ENCODE data around the gene CNKSR1.

CNKSR1 gene, protein sequence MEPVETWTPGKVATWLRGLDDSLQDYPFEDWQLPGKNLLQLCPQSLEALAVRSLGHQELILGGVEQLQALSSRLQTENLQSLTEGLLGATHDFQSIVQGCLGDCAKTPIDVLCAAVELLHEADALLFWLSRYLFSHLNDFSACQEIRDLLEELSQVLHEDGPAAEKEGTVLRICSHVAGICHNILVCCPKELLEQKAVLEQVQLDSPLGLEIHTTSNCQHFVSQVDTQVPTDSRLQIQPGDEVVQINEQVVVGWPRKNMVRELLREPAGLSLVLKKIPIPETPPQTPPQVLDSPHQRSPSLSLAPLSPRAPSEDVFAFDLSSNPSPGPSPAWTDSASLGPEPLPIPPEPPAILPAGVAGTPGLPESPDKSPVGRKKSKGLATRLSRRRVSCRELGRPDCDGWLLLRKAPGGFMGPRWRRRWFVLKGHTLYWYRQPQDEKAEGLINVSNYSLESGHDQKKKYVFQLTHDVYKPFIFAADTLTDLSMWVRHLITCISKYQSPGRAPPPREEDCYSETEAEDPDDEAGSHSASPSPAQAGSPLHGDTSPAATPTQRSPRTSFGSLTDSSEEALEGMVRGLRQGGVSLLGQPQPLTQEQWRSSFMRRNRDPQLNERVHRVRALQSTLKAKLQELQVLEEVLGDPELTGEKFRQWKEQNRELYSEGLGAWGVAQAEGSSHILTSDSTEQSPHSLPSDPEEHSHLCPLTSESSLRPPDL

DNA sequence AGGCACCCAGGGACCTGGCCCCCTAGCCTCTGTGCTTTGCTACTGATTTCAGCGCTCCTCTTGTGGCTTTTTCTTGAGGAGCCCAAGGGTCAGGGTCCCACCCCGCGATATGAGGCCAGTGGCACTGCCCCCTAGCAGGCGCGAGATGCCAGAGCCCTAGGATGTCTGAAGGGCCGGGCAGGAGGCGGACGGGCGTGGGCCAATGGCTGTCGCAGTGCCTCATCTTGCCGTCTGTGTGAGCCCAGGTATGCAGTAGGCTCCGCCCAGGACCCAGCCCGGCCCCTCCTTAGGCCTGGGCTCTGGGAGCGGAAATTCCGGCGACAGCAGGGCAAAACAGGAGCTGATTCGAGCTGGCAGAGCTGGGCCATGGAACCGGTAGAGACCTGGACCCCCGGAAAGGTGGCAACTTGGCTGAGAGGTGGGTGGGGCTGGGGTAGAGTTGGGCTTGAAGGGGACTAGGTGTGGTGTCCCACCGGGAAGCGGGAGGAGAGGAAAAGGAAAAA lies at the start of gene CNKSR1:
TSS of gene CNKSR1 (plus strand) at position 310 of the 503 bp plus-strand sequence. CDS start at position 367, 57 bp downstream.
- H3K4me3 Mint-ChIP-seq = peak within 1 kb of the TSS; percentile 60

DNA sequence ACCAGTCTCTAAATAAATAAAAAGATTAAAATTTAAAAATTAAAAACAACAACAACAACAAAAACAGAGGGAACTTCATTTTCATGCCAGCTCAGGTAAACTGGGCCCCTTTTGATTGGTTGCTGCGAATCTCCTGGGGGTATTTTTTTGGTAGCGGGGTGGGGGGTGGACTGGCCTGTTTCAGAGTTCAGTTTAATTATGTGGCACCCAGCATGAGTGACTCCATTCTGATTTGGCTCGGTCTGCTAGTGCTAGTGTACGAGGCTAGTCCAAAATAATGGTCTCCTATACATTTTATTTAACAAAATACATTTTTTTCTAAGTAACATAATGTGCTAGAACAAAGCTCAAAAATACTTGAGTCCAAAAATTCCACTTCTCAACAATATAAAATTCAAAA lies 47.5 kb upstream of the CNKSR1 start:
- no peaks in the 10 kb centered on the region for H3K36me3 Mint-ChIP-seq
- peaks cover 36% of the 10 kb centered on the region for H3K4me1 Mint-ChIP-seq (ENCODE audit: low read depth)
- no peak overlapping the region for H3K27ac Mint-ChIP-seq
- H3K27me3 Mint-ChIP-seq = no peaks in the 10 kb centered on the region
- H3K4me3 Mint-ChIP-seq = no peak overlapping the region
- H3K9me3 Mint-ChIP-seq (ENCODE audit: low read depth) = no peaks in the 10 kb centered on the region

More for the DNA sequence above, at the start of gene CNKSR1:
- Mint-ChIP-seq H3K27me3 (no peaks in the 10 kb centered on the region), H3K9me3 (ENCODE audit: low read depth) (no peaks in the 10 kb centered on the region), H3K36me3 (no peaks in the 10 kb centered on the region), H3K4me1 (ENCODE audit: low read depth) (peaks cover 4% of the 10 kb centered on the region), H3K27ac (no peak within 1 kb of the TSS)

DNA sequence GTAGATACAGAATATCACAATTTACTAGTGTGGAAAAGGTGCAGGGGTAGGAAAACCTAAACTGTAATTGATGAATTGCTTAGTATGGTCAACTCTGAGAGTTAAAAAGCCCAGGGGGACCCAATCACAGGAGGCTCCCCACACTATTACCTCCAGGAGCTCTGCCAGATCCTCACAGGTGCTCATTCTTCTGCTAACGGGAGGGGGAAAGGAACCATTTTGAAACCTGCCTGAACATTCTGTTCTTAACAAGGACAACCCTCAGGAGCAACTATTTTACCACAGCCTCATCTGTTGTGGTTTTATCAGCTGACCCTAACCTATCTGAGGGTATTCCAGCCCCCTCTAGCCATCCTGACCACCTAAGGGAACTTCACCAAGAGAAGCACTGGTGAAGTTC lies 46.6 kb upstream of the CNKSR1 start:
- H3K4me1 Mint-ChIP-seq (ENCODE audit: low read depth) = peaks cover 29% of the 10 kb centered on the region
- no peaks in the 10 kb centered on the region for H3K27me3 Mint-ChIP-seq
- no peak overlapping the region for H3K27ac Mint-ChIP-seq
- H3K36me3 Mint-ChIP-seq = no peaks in the 10 kb centered on the region
- H3K4me3 Mint-ChIP-seq = no peak overlapping the region
- H3K9me3 Mint-ChIP-seq (ENCODE audit: low read depth) = no peaks in the 10 kb centered on the region

DNA sequence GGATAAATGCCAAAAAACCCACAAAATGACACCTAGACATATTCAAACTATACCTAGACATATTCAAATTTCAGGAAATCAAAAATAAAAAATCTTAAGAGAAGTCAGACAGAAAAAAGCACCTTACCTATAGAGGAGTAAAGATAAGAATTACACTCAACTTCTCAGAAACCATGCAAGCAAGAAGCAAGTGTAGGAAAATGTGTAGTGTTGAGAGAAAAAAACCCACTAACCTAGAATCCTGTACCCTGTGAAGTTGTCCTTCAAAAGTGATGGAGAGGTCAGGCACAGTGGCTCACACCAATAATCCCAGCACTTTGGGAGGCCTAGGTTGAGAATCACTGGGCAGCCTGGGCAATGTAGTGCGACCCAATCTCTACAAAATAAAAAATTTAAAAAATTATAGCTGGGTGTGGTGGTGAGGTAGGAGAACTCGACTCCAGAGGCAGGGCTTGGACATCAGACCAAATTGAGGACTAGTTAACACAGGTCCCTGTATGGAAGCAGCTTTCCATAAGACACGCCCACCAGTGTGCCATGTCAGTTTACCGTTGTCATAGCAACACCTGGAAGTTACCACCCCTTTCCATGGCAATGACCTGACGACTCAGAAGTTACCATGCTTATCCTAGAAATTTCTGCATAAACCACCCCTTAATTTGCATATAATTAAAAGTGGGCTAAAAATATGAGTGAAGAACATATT lies 45.0 kb upstream of the CNKSR1 start:
- Mint-ChIP-seq H3K4me3 (no peak overlapping the region), H3K9me3 (ENCODE audit: low read depth) (no peaks in the 10 kb centered on the region), H3K4me1 (ENCODE audit: low read depth) (peaks cover 14% of the 10 kb centered on the region), H3K27ac (no peak overlapping the region), H3K36me3 (no peaks in the 10 kb centered on the region), H3K27me3 (no peaks in the 10 kb centered on the region)

DNA sequence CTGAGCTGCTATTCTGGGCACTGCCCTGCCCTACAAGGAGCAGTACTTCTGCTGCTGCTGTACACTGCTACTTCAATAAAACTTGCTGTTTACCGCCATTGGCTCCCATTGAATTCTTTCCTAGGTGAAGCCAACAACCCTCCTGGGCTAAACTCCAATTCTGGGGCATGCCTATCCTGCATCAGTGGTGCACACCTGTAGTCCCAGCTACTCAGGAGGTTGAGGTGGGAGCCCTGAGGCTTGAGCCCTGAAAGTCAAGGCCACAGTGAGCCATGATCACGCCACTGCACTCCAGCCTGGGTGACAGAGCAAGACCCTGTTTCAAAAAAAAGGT lies 44.5 kb upstream of the CNKSR1 start:
- H3K9me3 Mint-ChIP-seq (ENCODE audit: low read depth) = no peaks in the 10 kb centered on the region
- no peaks in the 10 kb centered on the region for H3K27me3 Mint-ChIP-seq
- H3K4me3 Mint-ChIP-seq = no peak overlapping the region
- H3K36me3 Mint-ChIP-seq = no peaks in the 10 kb centered on the region
- no peak overlapping the region for H3K27ac Mint-ChIP-seq
- peaks cover 9% of the 10 kb centered on the region for H3K4me1 Mint-ChIP-seq (ENCODE audit: low read depth)

DNA sequence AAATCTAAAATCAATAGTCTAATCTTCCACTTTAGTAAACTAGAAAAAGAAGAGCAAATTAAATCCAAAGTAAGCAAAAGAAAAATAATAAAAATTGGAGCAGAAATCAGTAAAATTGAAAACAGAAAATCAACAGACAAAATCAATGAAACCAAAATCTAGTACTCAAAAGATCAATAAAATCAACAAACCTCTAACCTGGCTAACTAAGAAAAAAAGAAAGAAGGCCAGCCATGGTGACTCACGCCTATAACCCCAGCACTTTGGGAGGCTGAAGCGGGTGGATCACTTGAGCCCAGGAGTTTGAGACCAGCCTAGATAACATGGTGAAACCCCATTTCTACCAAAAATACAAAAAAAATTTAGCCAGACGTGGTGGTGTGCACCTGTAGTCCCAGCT lies 42.8 kb upstream of the CNKSR1 start:
- Mint-ChIP-seq H3K27me3 (no peaks in the 10 kb centered on the region), H3K4me3 (no peak overlapping the region), H3K9me3 (ENCODE audit: low read depth) (no peaks in the 10 kb centered on the region), H3K36me3 (no peaks in the 10 kb centered on the region), H3K27ac (no peak overlapping the region), H3K4me1 (ENCODE audit: low read depth) (peaks cover 10% of the 10 kb centered on the region)

DNA sequence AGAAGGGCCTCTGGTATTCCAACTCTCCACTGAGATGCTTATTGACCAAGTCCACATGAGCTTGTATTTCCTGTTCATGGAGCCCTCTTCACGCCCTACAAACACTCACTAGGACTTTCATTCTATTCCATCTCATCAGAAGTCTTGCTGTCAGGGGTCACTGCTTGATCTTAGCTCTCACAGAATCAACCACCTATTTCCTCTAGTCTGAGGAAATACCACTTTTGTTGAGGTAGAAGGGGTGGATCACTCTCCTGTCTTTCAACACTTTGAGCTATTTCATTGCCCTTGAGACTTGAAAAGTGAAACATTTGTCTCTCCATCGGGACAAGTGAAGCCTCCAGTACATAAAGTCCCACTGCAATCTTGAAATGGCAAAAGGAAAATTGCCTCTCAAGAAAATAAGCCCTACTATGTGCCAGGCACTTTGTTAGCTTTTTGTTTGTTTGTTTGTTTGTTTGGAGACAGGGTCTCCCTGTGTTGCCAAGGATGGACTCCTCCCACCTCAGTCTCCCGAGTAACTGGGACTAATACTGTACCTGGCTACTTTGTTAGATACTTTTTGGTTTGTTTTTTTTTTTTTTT lies 38.2 kb upstream of the CNKSR1 start:
- Mint-ChIP-seq H3K9me3 (ENCODE audit: low read depth) (no peaks in the 10 kb centered on the region), H3K4me3 (peak overlapping the region; percentile 17), H3K36me3 (no peaks in the 10 kb centered on the region), H3K27ac (peak overlapping the region; percentile 1), H3K4me1 (ENCODE audit: low read depth) (peaks cover 14% of the 10 kb centered on the region), H3K27me3 (no peaks in the 10 kb centered on the region)

DNA sequence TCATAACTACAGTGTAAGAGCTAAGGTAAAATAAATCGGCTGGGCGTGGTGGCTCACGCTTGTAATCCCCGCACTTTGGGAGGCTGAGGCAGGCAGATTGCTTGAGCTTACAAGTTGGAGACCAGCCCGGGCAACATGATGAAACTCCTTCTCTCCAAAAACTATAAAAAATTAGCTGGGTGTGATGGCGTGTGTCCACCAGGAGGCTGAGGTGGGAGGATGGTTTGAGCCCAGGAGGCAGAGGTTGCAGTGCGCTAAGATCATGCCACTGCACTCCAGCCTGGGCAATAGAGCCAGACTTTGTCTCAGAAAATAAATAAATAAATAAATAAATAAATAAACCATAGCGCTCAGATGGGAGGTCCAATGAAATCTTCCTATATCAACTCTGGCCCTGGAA lies 35.1 kb upstream of the CNKSR1 start:
- Mint-ChIP-seq H3K27ac (no peak overlapping the region), H3K9me3 (ENCODE audit: low read depth) (no peaks in the 10 kb centered on the region), H3K4me3 (no peak overlapping the region), H3K4me1 (ENCODE audit: low read depth) (peaks cover 18% of the 10 kb centered on the region), H3K27me3 (peaks cover 5% of the 10 kb centered on the region), H3K36me3 (no peaks in the 10 kb centered on the region)

DNA sequence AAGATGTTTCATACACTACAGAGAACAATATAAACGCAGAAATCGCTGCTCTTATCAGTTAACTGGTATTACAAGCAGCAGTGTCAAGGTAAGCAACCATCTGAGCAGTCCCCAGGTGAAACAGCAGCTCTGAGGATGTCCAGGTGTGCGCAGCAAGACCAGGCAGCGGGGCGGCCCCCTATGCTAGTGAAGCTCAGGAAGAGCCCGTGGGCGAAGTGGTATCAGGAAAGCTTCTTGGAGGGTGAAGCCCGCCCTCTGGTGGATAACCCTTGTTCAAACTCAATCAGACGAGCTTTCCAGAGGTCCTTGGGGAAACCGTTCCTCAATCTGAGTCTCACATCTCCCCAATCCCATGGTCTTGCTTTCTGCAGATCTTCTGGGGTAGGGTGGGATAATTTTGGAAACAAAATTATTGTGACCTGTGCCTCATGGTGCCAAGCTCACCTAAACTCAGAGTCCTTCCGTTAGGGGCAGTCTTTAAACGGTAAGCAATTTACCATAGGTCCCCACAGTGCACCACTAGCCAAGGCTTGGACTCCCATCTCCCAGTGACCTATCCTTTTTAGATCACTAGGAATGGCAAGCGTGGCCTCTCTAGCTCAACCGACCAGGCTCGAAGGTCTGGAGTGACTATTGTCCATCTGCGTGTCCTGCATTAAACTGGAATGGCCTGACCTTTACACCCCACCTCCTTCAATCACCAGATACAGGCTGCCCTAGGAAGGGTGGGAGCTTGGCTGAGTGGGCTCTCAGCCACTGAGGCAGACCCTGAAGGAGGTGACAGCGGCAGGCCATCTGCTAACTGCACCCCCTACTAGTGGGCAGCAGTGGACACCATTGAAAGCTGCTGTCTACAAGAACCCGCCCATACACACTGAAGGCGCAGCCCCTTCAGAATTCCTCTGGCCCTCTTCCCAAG lies 32.0 kb upstream of the CNKSR1 start:
- H3K4me3 Mint-ChIP-seq = no peak overlapping the region

DNA sequence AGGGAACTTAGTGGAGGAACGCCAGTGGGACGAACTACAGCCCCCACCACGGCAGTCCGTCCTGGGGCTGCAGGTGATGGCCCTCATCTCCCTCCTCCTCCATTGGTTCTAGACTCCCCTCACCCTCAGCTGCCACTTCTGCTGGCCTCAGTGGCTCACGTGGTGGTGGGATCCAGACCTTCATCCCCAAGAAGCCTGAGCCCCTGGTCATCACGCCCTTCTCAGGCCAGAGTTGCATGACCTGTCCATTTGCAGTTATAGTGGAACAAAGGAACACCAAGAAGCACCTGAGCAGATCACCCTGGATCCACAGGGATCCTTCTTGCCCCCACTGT lies 31.4 kb upstream of the CNKSR1 start:
- Mint-ChIP-seq H3K4me3 (no peak overlapping the region), H3K36me3 (no peaks in the 10 kb centered on the region), H3K27ac (no peak overlapping the region), H3K9me3 (ENCODE audit: low read depth) (no peaks in the 10 kb centered on the region), H3K4me1 (ENCODE audit: low read depth) (peaks cover 4% of the 10 kb centered on the region), H3K27me3 (peaks cover 5% of the 10 kb centered on the region)

More for the DNA sequence above, 32.0 kb upstream of the CNKSR1 start:
- H3K27ac Mint-ChIP-seq = no peak overlapping the region
- no peaks in the 10 kb centered on the region for H3K36me3 Mint-ChIP-seq
- peaks cover 4% of the 10 kb centered on the region for H3K4me1 Mint-ChIP-seq (ENCODE audit: low read depth)
- H3K9me3 Mint-ChIP-seq (ENCODE audit: low read depth) = no peaks in the 10 kb centered on the region
- peaks cover 5% of the 10 kb centered on the region for H3K27me3 Mint-ChIP-seq

DNA sequence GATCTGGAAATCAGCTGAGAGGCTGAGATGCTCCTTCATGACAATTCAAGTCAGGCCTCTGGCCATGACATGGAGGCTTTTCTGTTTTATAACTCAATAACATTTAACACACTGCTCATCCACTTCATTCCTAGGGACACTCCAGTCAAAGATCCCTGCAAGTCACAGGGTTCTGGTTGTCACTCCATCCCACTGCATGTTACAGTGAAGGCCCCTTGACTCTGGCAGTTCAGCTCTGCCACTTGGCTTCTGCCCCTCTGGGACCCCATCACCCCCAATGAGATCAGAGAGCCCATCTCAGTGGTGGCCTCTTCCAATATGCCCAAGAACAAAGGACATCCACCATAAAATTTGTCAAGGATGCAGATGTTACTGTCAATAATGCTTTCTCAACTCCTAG lies 28.4 kb upstream of the CNKSR1 start:
- Mint-ChIP-seq H3K27ac (no peak overlapping the region), H3K27me3 (peaks cover 5% of the 10 kb centered on the region), H3K4me1 (ENCODE audit: low read depth) (peaks cover 4% of the 10 kb centered on the region), H3K36me3 (no peaks in the 10 kb centered on the region), H3K4me3 (no peak overlapping the region), H3K9me3 (ENCODE audit: low read depth) (no peaks in the 10 kb centered on the region)

DNA sequence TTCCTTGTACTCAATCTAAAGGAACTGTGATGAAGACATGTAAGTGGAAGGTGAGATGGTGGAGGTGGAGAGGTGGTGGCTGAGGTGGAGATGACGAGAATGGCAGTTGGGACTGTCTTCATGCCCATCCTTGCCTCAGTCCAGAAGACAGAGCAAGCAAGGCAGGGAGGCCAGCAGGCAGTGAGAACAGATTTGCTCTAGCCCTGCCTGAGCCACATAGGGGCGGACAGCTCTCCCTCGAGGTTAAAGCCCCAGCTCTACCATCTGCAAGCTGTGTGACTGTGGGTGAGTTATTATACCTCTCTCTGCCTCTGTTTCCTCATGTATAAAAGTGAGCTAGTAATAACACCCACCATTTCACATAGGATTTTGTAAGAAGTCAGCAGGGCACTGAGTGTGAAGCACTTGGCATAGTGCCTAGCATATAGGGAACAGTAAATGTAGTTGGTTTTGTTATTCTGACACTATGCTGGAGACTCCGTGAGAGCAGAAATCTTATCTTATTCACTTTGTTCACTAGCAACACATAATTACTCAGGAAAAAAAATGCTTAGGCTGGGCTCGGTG lies 23.2 kb upstream of the CNKSR1 start:
- Mint-ChIP-seq H3K27me3 (peaks cover 2% of the 10 kb centered on the region), H3K9me3 (ENCODE audit: low read depth) (no peaks in the 10 kb centered on the region), H3K36me3 (no peaks in the 10 kb centered on the region), H3K4me3 (no peak overlapping the region), H3K27ac (no peak overlapping the region), H3K4me1 (ENCODE audit: low read depth) (peaks cover 3% of the 10 kb centered on the region)

DNA sequence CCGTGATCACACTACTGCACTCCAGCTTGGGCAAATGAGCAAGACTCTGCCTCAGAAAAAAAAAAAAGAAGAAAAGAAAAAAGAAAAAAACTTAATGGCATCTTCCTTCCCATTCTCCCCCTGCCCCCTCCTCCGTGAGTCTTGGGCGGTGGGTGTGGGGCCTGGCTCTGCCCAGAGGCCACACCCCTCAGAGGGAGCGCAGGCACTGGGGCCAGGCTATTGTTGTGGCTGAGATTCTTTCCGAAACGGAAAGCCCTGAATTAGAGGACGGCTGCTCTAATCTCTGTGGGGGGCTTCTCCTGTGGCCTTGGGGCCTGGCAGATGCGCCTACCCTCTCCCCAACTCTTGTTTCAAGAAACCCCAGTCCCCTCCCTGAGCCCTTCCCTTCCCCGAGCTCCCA lies 22.5 kb upstream of the CNKSR1 start:
- no peaks in the 10 kb centered on the region for H3K9me3 Mint-ChIP-seq (ENCODE audit: low read depth)
- no peak overlapping the region for H3K27ac Mint-ChIP-seq
- no peaks in the 10 kb centered on the region for H3K36me3 Mint-ChIP-seq
- H3K27me3 Mint-ChIP-seq = peaks cover 5% of the 10 kb centered on the region
- H3K4me3 Mint-ChIP-seq = no peak overlapping the region
- H3K4me1 Mint-ChIP-seq (ENCODE audit: low read depth) = peaks cover 3% of the 10 kb centered on the region

All from activated naive CD8-positive, alpha-beta T cell (primary cell).